H9 (cell line): Measurements from ENCODE around the gene SLC39A1. TPM values are rescaled to one million over a fixed set of nuclear protein-coding genes. Genes with fewer than 3 reads are reported as not detected.

ENCODE experiments used
- DNase-seq: peaks from one replicate; pipeline ENCODE4 v3.0.0-alpha.2; 2017
- H2AFZ ChIP-seq: one replicate; pipeline ENCODE4 v1.6.1; 2013; ENCODE audit warnings: mild to moderate bottlenecking, low read length, control low read depth, moderate library complexity
- H2AK5ac ChIP-seq: 2 replicates; pipeline ENCODE4 v1.6.1; 2013; ENCODE audit warnings: low read length, control low read depth, mixed read lengths; ENCODE audit not compliant: insufficient read length
- H2BK120ac ChIP-seq: one replicate; pipeline ENCODE4 v1.6.1; 2013; ENCODE audit warnings: low read depth, mild to moderate bottlenecking, low read length, control low read depth, inconsistent platforms; ENCODE audit not compliant: poor library complexity, severe bottlenecking
- H2BK12ac ChIP-seq: 2 replicates; pipeline ENCODE4 v1.6.1; 2013; ENCODE audit warnings: low read length, control low read depth, mixed read lengths, low read depth; ENCODE audit not compliant: insufficient read length
- H2BK15ac ChIP-seq: 2 replicates; pipeline ENCODE4 v1.6.1; 2013; ENCODE audit warnings: low read depth, low read length, control low read depth
- H2BK20ac ChIP-seq: one replicate; pipeline ENCODE4 v1.6.1; 2013; ENCODE audit warnings: low read depth, mild to moderate bottlenecking, low read length, control low read depth, inconsistent platforms; ENCODE audit not compliant: poor library complexity, severe bottlenecking
- H2BK5ac ChIP-seq: 2 replicates; pipeline ENCODE4 v1.6.1; 2013; ENCODE audit warnings: low read length, control low read depth, mixed read lengths; ENCODE audit not compliant: insufficient read length
- H3K14ac ChIP-seq: 2 replicates; pipeline ENCODE4 v1.6.1; 2013; ENCODE audit warnings: low read length, control low read depth; ENCODE audit not compliant: insufficient read depth
- H3K18ac ChIP-seq: 2 replicates; pipeline ENCODE4 v1.6.1; 2013; ENCODE audit warnings: low read depth, mild to moderate bottlenecking, mixed read lengths, low read length, control low read depth; ENCODE audit not compliant: insufficient read length
- H3K23ac ChIP-seq: 2 replicates; pipeline ENCODE4 v1.6.1; 2013; ENCODE audit warnings: low read length, control low read depth, mixed read lengths, low read depth; ENCODE audit not compliant: insufficient read length
- H3K23me2 ChIP-seq: 2 replicates; pipeline ENCODE4 v1.6.1; 2013; ENCODE audit warnings: low read depth, mild to moderate bottlenecking, mixed read lengths, low read length, control low read depth; ENCODE audit not compliant: insufficient read length, poor library complexity, severe bottlenecking
- H3K27ac ChIP-seq: 2 replicates; pipeline ENCODE4 v1.5.1; 2013; ENCODE audit warnings: low read length, control low read depth, mixed read lengths, low read depth; ENCODE audit not compliant: insufficient read length
- H3K27me3 ChIP-seq: 2 replicates; pipeline ENCODE4 v1.6.1; 2013; ENCODE audit warnings: low read length, control low read depth, inconsistent platforms; ENCODE audit not compliant: insufficient read depth
- H3K4ac ChIP-seq: 2 replicates; pipeline ENCODE4 v1.6.1; 2013; ENCODE audit warnings: low read depth, mild to moderate bottlenecking, control low read depth, inconsistent platforms, low read length, moderate library complexity
- H3K4me1 ChIP-seq: 2 replicates; pipeline ENCODE4 v1.6.1; 2013; ENCODE audit warnings: low read length, control low read depth, inconsistent platforms; ENCODE audit not compliant: insufficient read depth
- H3K4me2 ChIP-seq: 2 replicates; pipeline ENCODE4 v1.6.1; 2013; ENCODE audit warnings: low read length, control low read depth, mixed read lengths; ENCODE audit not compliant: insufficient read length, insufficient read depth
- H3K56ac ChIP-seq: 2 replicates; pipeline ENCODE4 v1.6.1; 2013; ENCODE audit warnings: low read depth, mild to moderate bottlenecking, mixed read lengths, low read length, control low read depth; ENCODE audit not compliant: insufficient read length
- H3K79me1 ChIP-seq: 2 replicates; pipeline ENCODE4 v1.6.1; 2013; ENCODE audit warnings: low read depth, mild to moderate bottlenecking, moderate library complexity, low read length, control low read depth, inconsistent platforms; ENCODE audit not compliant: insufficient read depth, poor library complexity, severe bottlenecking
- H3K79me2 ChIP-seq: 2 replicates; pipeline ENCODE4 v1.6.1; 2013; ENCODE audit warnings: low read length, control low read depth, inconsistent platforms; ENCODE audit not compliant: insufficient read depth
- H3K9ac ChIP-seq: 2 replicates; pipeline ENCODE4 v1.6.1; 2013; ENCODE audit warnings: low read length, control low read depth, mixed read lengths; ENCODE audit not compliant: insufficient read length; ENCODE audit errors: extremely low read depth
- H3K9me3 ChIP-seq: one replicate; pipeline ENCODE4 v1.6.1; 2013; ENCODE audit warnings: low read depth, low read length, inconsistent platforms; ENCODE audit not compliant: control insufficient read depth
- H3T11ph ChIP-seq: one replicate; pipeline ENCODE4 v1.6.1; 2013; ENCODE audit warnings: mild to moderate bottlenecking, low read length, control low read depth, inconsistent platforms
- H4K20me1 ChIP-seq: one replicate; pipeline ENCODE4 v1.6.1; 2013; ENCODE audit not compliant: control insufficient read depth, insufficient read length, insufficient read depth
- H4K5ac ChIP-seq: 2 replicates; pipeline ENCODE4 v1.6.1; 2013; ENCODE audit warnings: low read depth, mild to moderate bottlenecking, mixed read lengths, low read length, control low read depth; ENCODE audit not compliant: insufficient read length
- H4K8ac ChIP-seq: replicated peaks from 2 replicates; pipeline ENCODE4 v1.6.1; 2013; ENCODE audit warnings: low read length, control low read depth, mixed read lengths, low read depth; ENCODE audit not compliant: insufficient read length
- H4K91ac ChIP-seq: 2 replicates; pipeline ENCODE4 v1.6.1; 2013; ENCODE audit warnings: low read depth, mild to moderate bottlenecking, moderate library complexity, mixed read lengths, low read length, control low read depth; ENCODE audit not compliant: insufficient read length
- H3K27ac Mint-ChIP-seq, 3 experiments: 2 replicates in 2 of 3; 3 replicates in 1 of 3; pipeline ENCODE4 v1.8.0; 2020 to 2021; ENCODE audit warnings: mixed read lengths in 3 of 3, mild to moderate bottlenecking in 1 of 3, moderate library complexity in 1 of 3
- H3K27me3 Mint-ChIP-seq: 2 replicates; pipeline ENCODE4 v1.8.0; 2021; ENCODE audit warnings: low read depth, mild to moderate bottlenecking, moderate library complexity, mixed read lengths
- H3K36me3 Mint-ChIP-seq, 3 experiments: 2 replicates in 2 of 3; 3 replicates in 1 of 3; pipeline ENCODE4 v1.8.0; 2020 to 2021; ENCODE audit warnings: low read depth in 3 of 3, mixed read lengths in 3 of 3; ENCODE audit not compliant: insufficient read depth in 1 of 3
- H3K4me1 Mint-ChIP-seq, 2 experiments: 2 replicates each; pipeline ENCODE4 v1.8.0; 2020; ENCODE audit warnings: mixed read lengths in 2 of 2
- H3K4me3 Mint-ChIP-seq, 2 experiments: 2 replicates in 1 of 2; 3 replicates in 1 of 2; pipeline ENCODE4 v1.8.0; 2020 to 2021; ENCODE audit warnings: mild to moderate bottlenecking in 2 of 2, mixed read lengths in 2 of 2, moderate library complexity in 1 of 2
- H3K9me3 Mint-ChIP-seq, 2 experiments: 2 replicates in 1 of 2; 3 replicates in 1 of 2; pipeline ENCODE4 v1.8.0; 2020; ENCODE audit warnings: mild to moderate bottlenecking in 2 of 2, mixed read lengths in 2 of 2, moderate library complexity in 1 of 2
- CTCF ChIP-seq: fragments of 200-600 bp; sonication (generic); conservative IDR thresholded peaks from 3 replicates; pipeline ENCODE4 v1.8.0; 2021; ENCODE audit warnings: antibody characterized with exemption, mild to moderate bottlenecking
- WGBS: extraction: QIAGEN DNeasy Blood & Tissue Kit; methylation state at CpG from one replicate; pipeline ENCODE4 v1.1.7; 2013; ENCODE audit warnings: missing lambda C conversion rate, low lambda C conversion rate, mixed read lengths; ENCODE audit not compliant: insufficient read length; ENCODE audit errors: extremely low coverage; 5-methylcytosine and 5-hydroxymethylcytosine counted together
- total RNA-seq: library from RNA; stranded (reverse); gene quantifications from 2 replicates; pipeline ENCODE4 v1.2.1, GENCODE V29; 2021

SLC39A1 gene
- total RNA-seq, 1 experiment from 2014 or later: 161 TPM

- Histone ChIP-seq H3K23ac (no peak overlapping the region), H2BK12ac (no peak overlapping the region), H3K27me3 (no peaks in the 10 kb centered on the region), H4K5ac (no peak overlapping the region), H3K18ac (no peak overlapping the region), H2AK5ac (no peak overlapping the region), H3K4ac (no peak overlapping the region), H2AFZ (no peak overlapping the region), H2BK20ac (no peak overlapping the region), H3T11ph (no peak overlapping the region), H3K23me2 (no peaks in the 10 kb centered on the region), H3K9me3 (no peaks in the 10 kb centered on the region), H3K14ac (no peak overlapping the region), H3K56ac (no peak overlapping the region), H4K91ac (no peak overlapping the region), H3K27ac (no peak overlapping the region), H3K9ac (no peak overlapping the region), H2BK5ac (no peak overlapping the region), H4K8ac (no peak overlapping the region), H3K79me1 (peaks cover 4% of the 10 kb centered on the region), H2BK120ac (no peak overlapping the region), H3K4me1 (no peaks in the 10 kb centered on the region), H2BK15ac (no peak overlapping the region), H4K20me1 (no peaks in the 10 kb centered on the region), H3K4me2 (no peak overlapping the region), H3K79me2 (peaks cover 3% of the 10 kb centered on the region; the same call in 1 of the 2 replicates)
- Mint-ChIP-seq H3K27me3 (peaks cover 2% of the 10 kb centered on the region; the same call in 1 of the 2 replicates), H3K4me3 (no peak overlapping the region), H3K27ac (peak overlapping the region in 1 of 3 experiments; percentile 87; a peak in 2 of 7 replicates), H3K36me3 (peaks cover 38 to 51% (median 49%) of the 10 kb centered on the region in 3 experiments), H3K4me1 (peaks cover 13 to 18% of the 10 kb centered on the region in 2 experiments), H3K9me3 (peaks cover 0 to 3% of the 10 kb centered on the region in 2 experiments; a peak in 3 of 5 replicates)
- DNase-seq: no peak
- no CpG with 5 or more reads among the region's 3 CpGs for WGBS
- TF ChIP-seq CTCF: no peak
Observed at GRCh38 chr1:153995202-153995601, 31.9 kb upstream of the SLC39A1 start.
